Lower leg skin (tissue), 4 donors: Measurements from ENCODE around the gene CAMTA1. TPM values are rescaled to one million over a fixed set of nuclear protein-coding genes. Genes with fewer than 3 reads are reported as not detected.
"Not testable (repeated sequence)": the region's sequence is repeated elsewhere in the genome, so short reads cannot be mapped to it uniquely, and the experiment has no call there.

ENCODE experiments used
- DNase-seq, 2 donors: peaks; one replicate each; pipeline ENCODE4 v3.0.0-alpha.2; 2019; ENCODE audit warnings: low spot score in 2 of 2
- H3K4me3 ChIP-seq: fragments of 200-600 bp; sonication (generic); 2 replicates; pipeline ENCODE4 v1.5.1; 2017; ENCODE audit warnings: mild to moderate bottlenecking, low read depth; ENCODE audit not compliant: poor library complexity, severe bottlenecking
- POLR2A ChIP-seq, 2 donors: fragments of 450-650 bp; IDR thresholded peaks; one replicate each; pipeline ENCODE4 v1.6.1; 2016 to 2017; ENCODE audit warnings: antibody characterized with exemption in 2 of 2, mild to moderate bottlenecking in 1 of 2, moderate library complexity in 1 of 2
- WGBS, 2 donors: methylation state at CpG; one replicate each; pipeline ENCODE4 v1.1.5; 2018; 5-methylcytosine and 5-hydroxymethylcytosine counted together
- intact Hi-C: fragments of 100-400 bp; cut with DNase I; formaldehyde crosslinking; loops from one replicate; pipeline ENCODE4 v1.15.0; 2023; ENCODE audit warnings: low total_unique reads
- total RNA-seq, 4 donors: library from RNA; depleted of rRNA; stranded (reverse); fragments of >200 nt; gene quantifications; one replicate each; pipeline ENCODE4 v1.1.0, GENCODE V29; 2016
- TF ChIP-seq, protein P1 (sequence below), 3 donors: fragments of 450-650 bp; IDR thresholded peaks; one replicate each; pipeline ENCODE4 v1.5.1; 2016; ENCODE audit warnings: antibody characterized with exemption in 3 of 3, mild to moderate bottlenecking in 3 of 3, moderate library complexity in 2 of 3

The CAMTA1 gene
- total RNA-seq, 4 donors from 2014 or later: 24.4 to 52.3 (median 32.9) TPM

- no peak overlapping the region for H3K4me3 ChIP-seq
- intact Hi-C loops: no loop called here
- no peak for DNase-seq
- TF ChIP-seq POLR2A (IDR thresholded peaks at IDR 0.05): no peak
- TF ChIP-seq, protein P1, sequence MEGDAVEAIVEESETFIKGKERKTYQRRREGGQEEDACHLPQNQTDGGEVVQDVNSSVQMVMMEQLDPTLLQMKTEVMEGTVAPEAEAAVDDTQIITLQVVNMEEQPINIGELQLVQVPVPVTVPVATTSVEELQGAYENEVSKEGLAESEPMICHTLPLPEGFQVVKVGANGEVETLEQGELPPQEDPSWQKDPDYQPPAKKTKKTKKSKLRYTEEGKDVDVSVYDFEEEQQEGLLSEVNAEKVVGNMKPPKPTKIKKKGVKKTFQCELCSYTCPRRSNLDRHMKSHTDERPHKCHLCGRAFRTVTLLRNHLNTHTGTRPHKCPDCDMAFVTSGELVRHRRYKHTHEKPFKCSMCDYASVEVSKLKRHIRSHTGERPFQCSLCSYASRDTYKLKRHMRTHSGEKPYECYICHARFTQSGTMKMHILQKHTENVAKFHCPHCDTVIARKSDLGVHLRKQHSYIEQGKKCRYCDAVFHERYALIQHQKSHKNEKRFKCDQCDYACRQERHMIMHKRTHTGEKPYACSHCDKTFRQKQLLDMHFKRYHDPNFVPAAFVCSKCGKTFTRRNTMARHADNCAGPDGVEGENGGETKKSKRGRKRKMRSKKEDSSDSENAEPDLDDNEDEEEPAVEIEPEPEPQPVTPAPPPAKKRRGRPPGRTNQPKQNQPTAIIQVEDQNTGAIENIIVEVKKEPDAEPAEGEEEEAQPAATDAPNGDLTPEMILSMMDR (IDR thresholded peaks at IDR 0.05): no peak
- 94 to 95% methylated on average over 4 of the region's 4 CpGs for WGBS, 2 donors
Observed at GRCh38 chr1:7376676-7377075, 591.4 kb downstream of the CAMTA1 start.

DNA sequence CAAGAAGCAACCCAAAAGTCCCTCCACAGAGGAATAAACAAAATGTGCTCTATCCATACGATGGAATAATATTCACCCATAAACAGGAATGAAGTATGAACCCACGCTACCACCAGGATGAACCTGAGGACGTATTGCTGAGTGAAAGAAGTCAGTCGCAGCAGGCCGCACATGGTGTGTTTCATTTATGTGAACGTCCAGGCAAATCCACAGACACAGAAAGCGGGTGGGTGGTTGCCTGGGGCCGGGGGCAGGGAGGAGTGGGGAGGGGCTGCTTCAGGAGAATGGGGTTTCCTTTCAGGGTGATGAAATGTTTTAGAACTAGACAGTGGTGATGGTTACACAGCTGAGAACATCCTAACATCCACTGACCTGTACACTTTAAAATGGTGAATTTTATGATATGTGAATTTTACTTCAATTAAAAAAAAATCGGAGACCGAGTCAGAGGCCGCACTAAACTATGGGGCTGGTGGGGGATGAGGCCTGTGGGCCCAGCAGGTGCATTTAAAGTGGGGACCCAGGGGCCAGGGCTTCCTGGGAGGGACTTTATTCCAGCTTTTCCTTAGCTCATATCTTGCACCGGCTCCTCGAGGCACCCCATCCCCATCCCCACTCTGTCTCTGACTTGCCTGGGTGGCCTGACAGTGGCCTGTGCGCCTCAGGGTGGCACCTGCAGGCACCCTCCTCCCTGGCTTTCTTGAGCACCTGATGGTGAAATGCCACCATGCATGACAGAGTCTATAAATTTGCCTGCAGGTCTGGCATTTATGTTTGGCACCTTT is 593.3 kb downstream of the CAMTA1 start:
- peak in 1 of 2 donors; percentile 71 for DNase-seq
- intact Hi-C loops: no loop called here

GRCh38 chr1:7379441-7379971 is 594.3 kb downstream of the CAMTA1 start:
- WGBS, 2 donors: 20 to 23% methylated on average over 18 of the region's 18 CpGs
- DNase-seq: peak in 1 of 2 donors; percentile 68
- TF ChIP-seq, protein P1 (IDR thresholded peaks at IDR 0.05): no peak
- no peak for TF ChIP-seq POLR2A (IDR thresholded peaks at IDR 0.05)
- H3K4me3 ChIP-seq: no peak overlapping the region
- intact Hi-C loops: no loop called here

More for the DNA sequence above, 593.3 kb downstream of the CAMTA1 start:
- 87 to 88% methylated on average over 14 of the region's 14 CpGs for WGBS, 2 donors
- H3K4me3 ChIP-seq: no peak overlapping the region
- TF ChIP-seq, protein P1 (IDR thresholded peaks at IDR 0.05): no peak
- no peak for TF ChIP-seq POLR2A (IDR thresholded peaks at IDR 0.05)

DNA sequence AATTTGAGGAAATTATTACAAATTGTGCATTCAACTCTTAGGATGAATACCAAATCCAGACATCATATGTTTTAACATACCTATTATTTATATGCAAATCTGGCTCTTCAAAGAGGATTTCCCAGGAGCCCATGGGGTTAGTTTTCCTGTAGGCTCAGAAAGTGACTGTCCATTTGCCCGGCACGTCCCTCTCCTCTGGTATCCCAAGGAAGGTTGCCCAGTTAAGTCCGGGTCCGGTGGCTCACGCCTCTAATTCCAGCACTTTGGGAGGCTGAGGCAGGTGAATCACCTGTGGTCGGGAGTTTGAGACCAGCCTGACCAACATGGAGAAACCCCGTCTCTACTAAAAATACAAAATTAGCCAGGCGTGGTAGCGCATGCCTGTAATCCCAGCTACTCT is 594.8 kb downstream of the CAMTA1 start:
- H3K4me3 ChIP-seq, intact Hi-C loops: not testable (repeated sequence)
- 90 to 94% methylated on average over 9 of the region's 9 CpGs for WGBS, 2 donors
- peak in 1 of 2 donors; percentile 21 for DNase-seq

- TF ChIP-seq POLR2A (IDR thresholded peaks at IDR 0.05): no peak
- TF ChIP-seq, protein P1 (IDR thresholded peaks at IDR 0.05): no peak
- intact Hi-C loops: no loop called here
- peak in 1 of 2 donors; percentile 20 for DNase-seq
- 74 to 75% methylated on average over 3 of the region's 3 CpGs for WGBS, 2 donors
- H3K4me3 ChIP-seq: no peak overlapping the region
Observed at GRCh38 chr1:7380712-7381111, 595.5 kb downstream of the CAMTA1 start.

GRCh38 chr1:7381729-7382128 is 596.5 kb downstream of the CAMTA1 start:
- intact Hi-C loops, H3K4me3 ChIP-seq: not testable (repeated sequence)
- peak in 1 of 2 donors; percentile 20 for DNase-seq
- WGBS, 2 donors: 57 to 58% methylated on average over 3 of the region's 3 CpGs
